Bronchial epithelial cell (primary cell): ENCODE results near the gene ZNF366. TPM values are rescaled to one million over a fixed set of nuclear protein-coding genes. Genes with fewer than 3 reads are reported as not detected.
"Not testable (repeated sequence)": the region's sequence is repeated elsewhere in the genome, so short reads cannot be mapped to it uniquely, and the experiment has no call there.

Experiments used
- DNase-seq: peaks from one replicate; pipeline ENCODE4 v3.0.0-alpha.2; 2010; ENCODE audit warnings: low read depth
- FAIRE-seq: peaks from 2 replicates; lab custom pipeline; 2011; peaks lifted over from hg19 to GRCh38; lab: Jason Lieb, UNC
- H3K27me3 ChIP-seq: 2 replicates; pipeline ENCODE4 v1.5.1; 2011; ENCODE audit warnings: low read length; ENCODE audit not compliant: control insufficient read depth, insufficient read depth
- H3K36me3 ChIP-seq: 2 replicates; pipeline ENCODE4 v1.5.1; 2011; ENCODE audit warnings: low read length; ENCODE audit not compliant: control insufficient read depth, insufficient read depth
- H3K4me3 ChIP-seq: 2 replicates; pipeline ENCODE4 v1.5.1; 2011; ENCODE audit warnings: mild to moderate bottlenecking, low read depth, low read length, control low read depth
- total RNA-seq: library from RNA; depleted of rRNA; stranded (reverse); fragments of >200 nt; gene quantifications from 2 replicates; pipeline ENCODE4 v1.2.1, GENCODE V29; 2014
- TF ChIP-seq, protein P1 (sequence below): IDR thresholded peaks from 2 replicates; pipeline ENCODE4 v1.5.1; 2011; ENCODE audit warnings: mild to moderate bottlenecking, moderate library complexity, low read length, control low read depth, inconsistent platforms; ENCODE audit not compliant: insufficient read depth, severe bottlenecking

The ZNF366 gene
- total RNA-seq, 1 donor from 2014 or later, result not detected

DNA sequence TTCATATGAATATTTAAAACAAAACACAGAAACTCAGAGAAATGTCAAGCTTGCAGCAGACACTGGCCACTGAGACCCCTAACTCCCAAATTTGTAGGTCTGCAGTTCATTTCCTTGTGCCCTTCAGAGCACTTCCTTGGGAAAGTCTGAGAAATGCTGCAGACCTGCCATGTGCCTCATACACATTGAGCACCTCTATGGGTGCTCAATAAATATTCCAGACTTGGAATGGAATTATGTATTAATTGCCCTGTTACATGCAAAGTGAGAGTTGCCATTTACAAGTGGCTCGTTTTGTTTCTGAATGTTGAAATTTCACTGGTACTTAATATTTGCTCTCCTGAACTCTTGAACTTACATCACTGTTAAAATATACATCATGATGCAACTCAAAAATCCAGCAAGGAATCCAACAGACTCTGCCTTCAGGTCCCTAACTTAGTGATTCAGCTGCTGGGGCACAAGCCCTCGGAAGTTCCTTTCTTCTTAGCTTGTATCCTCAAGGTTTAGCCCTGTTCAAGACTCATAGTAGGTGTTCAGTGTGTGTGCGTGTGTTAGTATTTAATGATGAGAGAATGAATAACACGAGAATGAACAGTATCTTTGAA lies 96.4 kb downstream of the ZNF366 start:
- FAIRE-seq (no peak), DNase-seq (peak; percentile 47)
- Histone ChIP-seq H3K36me3 (no peaks in the 10 kb centered on the region), H3K27me3 (no peaks in the 10 kb centered on the region), H3K4me3 (no peak overlapping the region)
- TF ChIP-seq, protein P1, sequence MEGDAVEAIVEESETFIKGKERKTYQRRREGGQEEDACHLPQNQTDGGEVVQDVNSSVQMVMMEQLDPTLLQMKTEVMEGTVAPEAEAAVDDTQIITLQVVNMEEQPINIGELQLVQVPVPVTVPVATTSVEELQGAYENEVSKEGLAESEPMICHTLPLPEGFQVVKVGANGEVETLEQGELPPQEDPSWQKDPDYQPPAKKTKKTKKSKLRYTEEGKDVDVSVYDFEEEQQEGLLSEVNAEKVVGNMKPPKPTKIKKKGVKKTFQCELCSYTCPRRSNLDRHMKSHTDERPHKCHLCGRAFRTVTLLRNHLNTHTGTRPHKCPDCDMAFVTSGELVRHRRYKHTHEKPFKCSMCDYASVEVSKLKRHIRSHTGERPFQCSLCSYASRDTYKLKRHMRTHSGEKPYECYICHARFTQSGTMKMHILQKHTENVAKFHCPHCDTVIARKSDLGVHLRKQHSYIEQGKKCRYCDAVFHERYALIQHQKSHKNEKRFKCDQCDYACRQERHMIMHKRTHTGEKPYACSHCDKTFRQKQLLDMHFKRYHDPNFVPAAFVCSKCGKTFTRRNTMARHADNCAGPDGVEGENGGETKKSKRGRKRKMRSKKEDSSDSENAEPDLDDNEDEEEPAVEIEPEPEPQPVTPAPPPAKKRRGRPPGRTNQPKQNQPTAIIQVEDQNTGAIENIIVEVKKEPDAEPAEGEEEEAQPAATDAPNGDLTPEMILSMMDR, result no peak

DNA sequence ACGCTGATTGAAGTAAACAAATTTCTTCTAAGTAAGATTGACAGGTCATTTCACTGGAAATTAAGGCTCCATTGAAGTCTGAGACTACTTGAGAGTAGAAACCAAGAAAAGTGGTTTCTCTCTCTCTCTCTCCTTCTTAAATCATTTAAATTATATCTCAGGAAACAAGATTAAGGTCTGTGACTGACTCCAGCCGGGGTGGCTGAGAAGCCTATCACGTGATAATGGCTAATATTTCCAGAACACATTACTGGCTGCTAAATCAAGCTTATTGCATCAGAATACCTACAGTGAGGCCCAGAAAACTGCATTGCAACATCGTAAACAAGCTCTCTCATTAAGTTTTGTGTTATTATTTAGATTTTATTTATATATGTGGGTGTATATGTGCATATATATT lies 98.6 kb downstream of the ZNF366 start:
- no peak for FAIRE-seq

DNA sequence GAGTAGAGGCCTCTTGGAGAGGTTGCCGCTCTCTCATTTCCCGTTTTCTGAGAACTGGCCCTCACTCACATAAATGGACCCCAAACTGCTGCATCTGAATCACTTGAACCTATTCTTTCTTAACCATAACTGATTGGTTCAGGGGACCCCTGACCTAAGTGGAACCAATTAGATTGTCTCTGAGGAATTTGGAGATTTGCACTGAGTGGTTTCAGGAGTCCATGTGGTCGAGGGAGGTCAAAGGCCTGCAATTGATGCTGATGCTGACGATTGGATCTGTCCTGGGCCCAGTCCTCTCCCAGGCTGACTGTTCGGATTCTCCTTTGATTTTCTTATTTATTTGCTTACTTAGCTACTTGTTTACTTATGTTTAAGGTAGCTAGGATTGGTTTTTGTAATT lies 99.1 kb downstream of the ZNF366 start:
- FAIRE-seq, result no peak
- Histone ChIP-seq H3K27me3 (no peaks in the 10 kb centered on the region), H3K36me3 (no peaks in the 10 kb centered on the region), H3K4me3 (no peak overlapping the region)
- TF ChIP-seq, protein P1, result no peak
- no peak for DNase-seq

More for the DNA sequence above, 98.6 kb downstream of the ZNF366 start:
- Histone ChIP-seq H3K36me3 (no peaks in the 10 kb centered on the region), H3K27me3 (no peaks in the 10 kb centered on the region), H3K4me3 (no peak overlapping the region)
- DNase-seq, result no peak
- TF ChIP-seq, protein P1, result no peak

DNA sequence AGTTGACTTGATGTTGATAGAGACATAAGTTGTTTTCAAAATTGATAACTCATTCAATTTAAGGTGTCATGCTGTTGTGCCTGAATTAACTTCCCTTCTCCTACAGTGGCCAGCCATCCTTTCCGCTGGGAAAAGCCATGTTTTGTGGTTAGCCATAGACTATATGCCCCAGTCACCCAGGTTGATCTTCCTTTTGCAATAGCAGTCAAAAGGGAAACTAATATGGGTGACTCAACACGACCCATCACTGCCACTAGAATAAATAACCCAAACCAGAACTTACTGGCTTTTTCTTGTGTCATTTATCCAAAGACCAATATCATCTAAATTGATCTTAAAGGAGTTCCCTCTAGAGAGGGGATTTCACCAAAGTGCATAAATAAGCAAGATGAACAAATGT lies 99.7 kb downstream of the ZNF366 start:
- Histone ChIP-seq H3K36me3 (no peaks in the 10 kb centered on the region), H3K27me3 (no peaks in the 10 kb centered on the region), H3K4me3 (no peak overlapping the region)
- TF ChIP-seq, protein P1, result no peak
- DNase-seq, result peak; percentile 39
- FAIRE-seq, result no peak

DNA sequence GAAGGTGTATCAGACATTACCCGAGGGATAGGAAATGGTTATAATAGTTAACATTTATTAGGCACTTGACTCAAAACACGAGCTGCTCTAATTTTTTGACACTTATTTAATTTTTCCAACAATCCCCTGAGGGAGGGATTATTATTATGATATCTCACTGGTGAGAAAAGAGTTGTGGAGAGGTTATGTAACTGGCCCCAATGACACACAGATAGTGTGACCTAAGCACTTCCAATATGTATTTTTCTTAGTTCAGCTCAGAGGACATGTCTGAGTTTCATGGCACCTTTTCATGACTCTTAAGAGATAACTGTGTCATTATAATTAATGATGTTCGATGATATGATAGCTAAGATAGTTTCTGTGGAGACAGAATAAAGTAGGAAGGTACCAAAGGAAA lies 100.1 kb downstream of the ZNF366 start:
- DNase-seq (no peak), FAIRE-seq (no peak)
- Histone ChIP-seq H3K36me3 (no peaks in the 10 kb centered on the region), H3K27me3 (no peaks in the 10 kb centered on the region), H3K4me3 (no peak overlapping the region)
- TF ChIP-seq, protein P1, result no peak

DNA sequence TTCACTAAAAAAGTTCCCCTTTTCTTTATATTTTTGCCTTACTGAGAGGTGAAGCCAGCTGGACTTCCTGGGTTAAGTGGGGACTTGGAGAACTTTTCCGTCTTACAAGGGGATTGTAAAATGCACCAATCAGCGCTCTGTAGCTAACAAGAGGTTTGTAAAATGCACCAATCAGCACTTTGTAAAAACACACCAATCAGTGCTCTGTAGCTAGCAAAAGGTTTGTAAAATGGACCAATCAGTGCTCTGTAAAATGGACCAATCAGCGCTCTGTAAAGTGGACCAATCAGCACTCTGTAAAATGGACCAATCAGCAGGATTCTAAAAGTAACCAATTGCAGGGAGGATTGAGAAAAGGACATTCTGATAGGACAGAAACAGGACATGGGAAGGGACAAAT lies 102.4 kb downstream of the ZNF366 start:
- DNase-seq, FAIRE-seq, H3K27me3 ChIP-seq, H3K36me3 ChIP-seq, H3K4me3 ChIP-seq: not testable (repeated sequence)
